ENCODE data around the gene THSD4. TPM values are rescaled to one million over a fixed set of nuclear protein-coding genes. Genes with fewer than 3 reads are reported as not detected.

Gene THSD4
- total and polyA plus RNA-seq, 2 of the 8 experiments (the other 6 are each of a cell fraction or from before 2014, with no cell fraction given) = 2.5 to 6.2 TPM

GRCh38 chr15:71275566-71276335 is 160.5 kb downstream of the THSD4 start:
- Histone ChIP-seq H2BK5ac (ENCODE audit: low read depth, low read length) (no peak overlapping the region), H3K4me2 (ENCODE audit: insufficient read depth in 1 of 2, low read depth in 2 of 2, low read length in 2 of 2) (no peak overlapping the region), H4K20me1 (replicated peaks in 1 of 2; ENCODE audit: control insufficient read depth in 1 of 2, insufficient read depth in 2 of 2, low read length in 2 of 2) (no peaks in the 10 kb centered on the region), H3K4ac (replicated peaks; ENCODE audit: insufficient read length, low read depth, low read length) (no peak overlapping the region), H3K23ac (ENCODE audit: insufficient read length) (no peak overlapping the region), H3K23me2 (ENCODE audit: low read depth, low read length) (no peaks in the 10 kb centered on the region), H3K36me3 (ENCODE audit: control insufficient read depth in 2 of 4, insufficient read depth in 4 of 4, low read length in 3 of 4) (no peaks in the 10 kb centered on the region), H2AFZ (ENCODE audit: low read length) (no peak overlapping the region), H3K27ac (ENCODE audit: low read depth, low read length) (no peak overlapping the region), H3K79me2 (ENCODE audit: control insufficient read depth in 1 of 2, insufficient read depth in 2 of 2, low read length in 2 of 2) (no peaks in the 10 kb centered on the region), H4K8ac (ENCODE audit: extremely low read depth, insufficient read depth, low read length) (no peak overlapping the region), H2AK5ac (ENCODE audit: low read depth, low read length) (no peak overlapping the region), H3K4me1 (replicated peaks in 1 of 4; ENCODE audit: control insufficient read depth in 3 of 4, insufficient read depth in 4 of 4, low read length in 3 of 4) (no peaks in the 10 kb centered on the region), H2BK15ac (ENCODE audit: low read length) (no peak overlapping the region), H3K18ac (ENCODE audit: extremely low read depth, low read length) (no peak overlapping the region), H4K91ac (replicated peaks; ENCODE audit: insufficient read length, low read length) (no peak overlapping the region), H3K14ac (ENCODE audit: insufficient read length) (no peak overlapping the region), H3K79me1 (ENCODE audit: low read depth, low read length) (no peaks in the 10 kb centered on the region; the same call in 1 of the 2 replicates), H3K56ac (replicated peaks; ENCODE audit: insufficient read length, low read depth, low read length) (no peak overlapping the region), H2BK20ac (ENCODE audit: low read length) (no peak overlapping the region), H3K27me3 (replicated peaks in 1 of 4; ENCODE audit: control insufficient read depth in 3 of 4, extremely low read depth in 1 of 4, insufficient read depth in 3 of 4, low read length in 3 of 4) (no peaks in the 10 kb centered on the region), H2BK120ac (replicated peaks; ENCODE audit: low read depth, low read length) (no peak overlapping the region), H2BK12ac (ENCODE audit: low read depth, low read length) (no peak overlapping the region), H3K9me3 (ENCODE audit: insufficient read depth in 2 of 2, low read depth in 1 of 2, low read length in 1 of 2) (no peaks in the 10 kb centered on the region), H3K9ac (replicated peaks in 1 of 4; ENCODE audit: extremely low read depth in 1 of 4, low read depth in 3 of 4, low read length in 3 of 4) (no peak overlapping the region), H4K5ac (ENCODE audit: insufficient read length, low read depth, low read length) (no peak overlapping the region), H3K4me3 (ENCODE audit: extremely low read depth in 1 of 4, insufficient read depth in 2 of 4, low read depth in 3 of 4, low read length in 4 of 4) (no peak overlapping the region)
- DNase-seq (ENCODE audit: low read depth in 1 of 2, low spot score in 2 of 2) = no peak
- 82% methylated on average over 9 of the region's 9 CpGs; no CpG with 5 or more reads in 1 of the 2 experiments for WGBS, 2 experiments (ENCODE audit: extremely low coverage in 1 of 2, insufficient coverage in 1 of 2, insufficient read length in 1 of 2, insufficient replicate concordance in 2 of 2, low coverage in 1 of 2, low lambda C conversion rate in 2 of 2, missing lambda C conversion rate in 1 of 2)
- no peak for FAIRE-seq
- POLR2A ChIA-PET (ENCODE audit: partially characterized antibody) = no interaction called here
- TF ChIP-seq ASH2L (IDR thresholded peaks at IDR 0.05; ENCODE audit: low read length) = no peak
- TF ChIP-seq RNF2 (IDR thresholded peaks at IDR 0.05; ENCODE audit: borderline replicate concordance, low read depth, low read length, missing control alignments, poor library complexity, severe bottlenecking) = no peak
- no peak for TF ChIP-seq CHD1 (IDR thresholded peaks at IDR 0.05; ENCODE audit: low read depth, low read length)
- no peak for TF ChIP-seq MAFK (IDR thresholded peaks at IDR 0.05; ENCODE audit: low read depth, low read length)
- no peak for TF ChIP-seq CREB1 (IDR thresholded peaks at IDR 0.05)
- TF ChIP-seq TAF1 (IDR thresholded peaks at IDR 0.05; ENCODE audit: low read depth, low read length) = no peak
- TF ChIP-seq HDAC2 (IDR thresholded peaks at IDR 0.05; ENCODE audit: borderline replicate concordance in 1 of 2, low read depth in 2 of 2, low read length in 2 of 2) = no peak
- no peak for TF ChIP-seq CHD2 (IDR thresholded peaks at IDR 0.05; ENCODE audit: low read length)
- CTCF ChIA-PET (ENCODE audit: partially characterized antibody) = no interaction called here

Measured in H1 (cell line).